Limb (tissue), 2 donors: ENCODE results near the gene MUC13.
A peak's percentile ranks its signal among the peaks of the same experiment; 100 is the strongest.

Experiments used
- DNase-seq, 2 donors: peaks; one replicate each; pipeline ENCODE4 v3.0.0-alpha.2; 2016; ENCODE audit errors: extremely low spot score in 2 of 2

Gene MUC13

DNA sequence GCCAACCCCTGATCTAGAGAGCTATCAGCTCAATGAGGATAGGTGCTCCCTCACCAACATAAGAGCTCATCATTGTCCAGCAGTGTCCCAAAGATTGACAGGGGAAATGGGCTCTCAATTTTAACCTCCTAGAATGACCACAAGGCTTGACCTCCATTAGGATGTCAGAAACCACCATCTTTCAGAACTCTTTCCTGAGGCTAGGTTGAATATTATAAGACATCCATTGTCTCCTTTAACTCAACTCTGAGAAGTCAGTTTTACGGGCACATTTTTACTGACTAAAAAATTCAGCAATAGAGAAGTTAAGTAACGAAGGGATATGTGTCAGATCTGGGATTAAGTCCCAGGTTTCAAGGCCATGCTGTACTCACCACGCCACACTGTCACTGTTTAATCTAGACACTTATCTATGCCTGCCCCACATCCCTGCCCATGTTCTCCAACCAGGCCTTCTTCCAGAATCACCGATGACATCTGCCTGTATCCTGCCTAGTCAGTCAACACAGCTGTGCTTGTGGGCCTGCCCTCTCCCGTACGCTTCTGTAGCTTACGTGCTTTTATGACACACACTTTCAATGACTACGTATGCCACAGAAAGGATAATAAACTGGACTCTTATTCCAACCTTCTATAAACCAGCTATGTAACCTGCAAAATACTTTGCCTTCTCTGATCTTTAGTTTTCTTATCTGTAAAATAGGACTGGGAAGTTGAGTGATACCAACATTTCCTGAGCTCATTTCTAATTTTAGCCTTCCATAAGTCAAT, 17.1 kb upstream of the MUC13 start:
- no peak for DNase-seq

DNA sequence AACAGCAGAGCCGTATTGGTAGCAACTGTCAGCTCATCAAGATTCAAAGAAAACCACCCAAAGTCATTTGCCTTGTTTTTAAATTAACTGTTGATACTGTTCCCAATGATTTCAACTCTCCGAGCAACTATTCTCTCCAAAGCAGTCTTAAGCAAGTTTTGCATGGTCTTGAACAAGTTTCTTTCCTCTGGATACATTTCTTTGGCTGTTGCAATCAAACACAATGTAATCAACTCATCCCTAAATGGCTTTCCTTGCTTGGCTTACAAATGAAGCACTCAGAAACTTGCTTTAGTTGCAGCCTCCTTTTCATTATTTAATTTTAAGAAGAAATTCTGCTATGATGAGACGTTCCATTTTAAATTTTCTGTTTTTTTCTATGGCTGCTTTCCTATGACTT, 15.5 kb upstream of the MUC13 start:
- DNase-seq, result no peak

DNA sequence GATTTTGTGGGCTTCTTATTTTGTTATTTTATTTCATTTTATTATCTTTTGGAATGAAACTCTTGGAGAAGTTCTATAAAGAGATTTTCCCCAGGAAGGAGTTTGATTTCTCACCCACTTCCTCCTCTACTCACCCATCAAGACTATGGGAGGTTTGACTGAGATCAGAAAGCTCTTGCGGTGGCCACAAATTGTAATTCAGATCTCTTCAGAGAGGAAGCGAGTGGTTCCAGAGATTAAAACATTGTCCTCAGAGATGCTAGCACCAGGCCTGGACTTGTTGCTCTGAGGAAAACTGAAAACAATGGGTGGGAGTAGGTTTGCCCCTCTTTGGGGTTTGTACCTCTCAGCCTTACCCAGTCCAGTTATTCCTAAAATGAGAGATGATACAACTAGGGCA, 8.1 kb upstream of the MUC13 start:
- no peak for DNase-seq

DNA sequence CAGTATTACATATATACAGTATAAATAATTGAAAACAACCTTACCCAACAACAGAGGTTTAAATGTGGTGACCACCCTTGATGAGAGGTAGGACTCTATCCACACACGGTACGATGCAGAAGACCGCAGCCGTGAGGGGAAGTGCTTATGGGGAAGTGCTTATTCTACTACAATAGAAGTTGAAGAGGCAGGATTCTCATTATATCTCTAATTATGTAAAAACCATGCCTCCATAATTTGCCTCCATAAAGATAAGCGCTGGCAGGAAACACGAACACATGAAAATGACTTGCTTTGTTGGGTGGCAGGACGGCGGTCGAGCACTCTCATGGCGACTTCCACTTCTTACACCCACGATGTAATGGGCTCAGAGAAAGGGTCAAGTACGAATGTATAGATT, 7.2 kb upstream of the MUC13 start:
- DNase-seq, result no peak

DNA sequence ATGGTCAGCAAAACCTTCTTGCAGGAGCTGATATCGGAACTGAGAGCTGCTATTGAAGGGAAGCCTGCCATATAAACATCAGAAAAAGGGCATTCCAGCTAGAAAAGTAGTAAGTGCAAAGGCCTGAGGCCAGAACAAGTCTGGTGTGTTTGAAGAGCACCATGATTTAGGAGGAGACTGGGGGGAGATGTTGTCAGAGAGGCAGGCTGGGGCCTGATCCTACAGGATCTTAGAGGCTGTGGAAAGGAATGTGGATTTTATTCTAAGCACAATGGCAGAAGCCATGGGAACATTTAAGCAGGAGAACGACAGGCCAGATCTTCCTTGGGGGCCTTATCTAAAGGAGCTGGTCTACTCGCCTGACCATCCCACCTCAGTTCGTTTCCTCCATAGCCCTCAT, 5.1 kb upstream of the MUC13 start:
- DNase-seq, result no peak

DNA sequence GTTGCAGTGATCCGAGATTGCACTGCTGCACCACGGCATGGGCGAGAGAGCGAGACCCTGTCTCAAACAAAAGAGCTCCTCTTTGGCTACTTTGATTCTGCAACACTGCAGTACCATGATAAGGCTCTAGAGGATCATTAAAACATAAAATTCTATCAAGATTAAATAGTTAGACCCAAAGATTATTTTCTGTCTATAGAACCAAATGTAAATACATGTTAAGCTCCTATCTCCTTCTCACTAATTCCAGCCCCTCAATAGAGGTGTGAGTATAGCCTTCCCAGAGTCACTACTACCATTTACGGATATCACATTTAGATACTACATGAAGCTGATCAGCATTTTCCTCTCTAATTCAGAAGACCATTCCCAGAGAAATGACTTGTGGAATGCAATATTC, 4.3 kb upstream of the MUC13 start:
- no peak for DNase-seq

DNA sequence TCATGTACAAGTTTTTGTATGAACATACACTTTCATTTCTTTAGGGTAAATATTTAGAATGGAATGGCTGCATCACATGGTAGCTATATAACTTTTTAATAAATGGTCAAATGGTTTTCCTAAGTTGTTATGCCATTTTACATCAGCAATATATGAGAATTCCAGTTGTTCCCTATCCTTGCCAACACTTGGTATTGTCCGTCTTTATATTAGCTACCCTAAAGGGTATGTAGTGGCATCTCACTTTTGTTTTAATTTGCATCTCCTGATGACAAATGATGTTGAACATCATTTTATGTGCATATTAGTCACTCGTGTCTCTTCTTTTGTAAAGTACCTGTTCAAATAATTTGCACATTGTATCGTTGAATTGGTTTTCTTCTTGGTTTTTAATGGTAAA, 2.5 kb upstream of the MUC13 start:
- DNase-seq, result no peak

DNA sequence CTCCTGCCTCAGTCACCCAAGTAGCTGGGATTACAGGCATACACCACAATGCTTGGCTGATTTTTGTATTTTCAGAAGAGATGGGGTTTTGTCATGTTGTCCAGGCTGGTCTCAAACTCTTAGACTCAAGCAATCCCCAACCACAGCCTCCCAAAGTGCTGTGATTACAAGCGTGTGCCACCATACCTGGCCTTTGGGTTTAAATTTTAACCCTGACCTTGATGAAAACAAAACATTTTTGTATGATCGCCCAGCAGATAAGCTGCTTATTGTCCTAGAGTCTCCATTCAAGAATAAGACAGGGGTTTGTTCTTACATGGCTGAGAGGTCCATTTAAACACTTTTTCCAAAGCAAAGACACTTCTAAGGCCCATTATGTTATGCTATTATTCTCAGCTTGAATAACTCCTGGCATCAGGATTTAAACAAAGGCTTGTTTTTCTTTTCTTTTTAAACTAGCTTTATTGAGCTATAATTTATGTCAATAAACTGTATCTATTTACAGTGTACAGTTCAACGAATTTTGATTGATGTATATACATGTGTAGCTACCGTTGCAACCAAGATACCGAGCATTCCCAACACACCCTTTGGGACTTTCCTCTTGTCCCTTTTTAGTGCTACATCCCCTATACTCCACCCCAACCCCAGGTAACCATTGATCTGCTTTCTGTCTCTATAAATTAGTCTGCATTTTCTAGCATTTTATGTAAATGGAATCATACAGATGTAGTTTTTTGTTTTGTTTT, 1.4 kb upstream of the MUC13 start:
- no peak for DNase-seq

DNA sequence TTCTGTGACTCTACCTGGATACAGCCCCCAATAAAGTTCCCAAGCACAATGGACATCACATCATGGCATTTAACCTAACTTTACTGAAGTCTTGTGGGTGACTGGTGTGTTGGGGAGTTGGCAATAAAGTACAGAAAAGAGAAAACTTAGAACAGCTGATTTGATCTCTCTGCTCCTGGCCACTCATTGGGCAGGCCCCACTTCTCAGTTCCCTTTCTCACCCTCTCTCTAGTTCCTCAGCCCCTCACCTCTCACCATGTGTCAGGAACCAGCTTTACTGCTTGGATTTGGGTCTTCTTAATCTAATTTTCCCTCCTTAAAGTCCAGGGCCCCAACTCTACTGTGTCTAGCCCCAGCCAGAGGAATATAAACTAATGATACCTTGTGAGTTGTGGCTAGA, 713 bp upstream of the MUC13 start:
- DNase-seq, result no peak

DNA sequence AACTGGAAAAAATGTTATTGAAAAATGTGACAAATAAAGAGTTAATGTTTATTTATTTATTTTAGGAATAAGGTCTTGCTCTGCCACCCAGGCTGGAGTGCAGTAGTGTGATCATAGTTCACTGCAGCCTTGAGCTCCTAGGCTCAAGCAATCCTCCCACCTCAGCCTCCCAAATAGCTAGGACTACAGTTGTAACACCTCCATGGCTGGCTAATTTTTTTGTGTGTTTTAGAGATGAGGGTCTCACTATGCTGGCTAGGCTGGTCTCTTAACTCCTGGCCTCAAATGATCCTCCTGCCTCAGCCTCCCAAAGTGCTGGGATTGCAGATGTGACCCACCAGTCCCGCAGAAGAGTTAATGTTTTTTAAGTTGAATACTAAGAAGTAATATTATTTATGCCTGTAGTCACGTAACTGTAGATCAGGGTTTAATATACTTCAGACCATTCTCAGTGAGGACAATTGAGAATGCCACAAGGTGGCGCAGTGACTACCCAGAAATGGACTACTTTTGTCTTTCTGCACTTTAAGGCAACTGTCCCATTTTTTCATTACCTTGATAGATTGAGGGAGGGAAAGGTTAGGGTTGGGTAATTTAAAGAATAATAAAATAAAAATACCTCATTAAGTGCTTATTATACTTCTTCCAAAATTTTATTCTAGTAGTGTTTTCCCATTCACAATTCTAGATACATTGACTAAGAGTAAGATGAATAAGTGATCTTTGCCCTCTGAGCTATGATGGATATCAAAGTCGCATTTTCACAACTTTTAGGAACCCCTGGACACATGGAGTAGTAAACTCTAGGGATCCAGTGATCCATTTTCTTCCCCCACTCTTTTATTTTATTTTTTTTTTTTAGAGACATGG, 6.0 kb downstream of the MUC13 start:
- peak; percentile 48 to 59 for DNase-seq

DNA sequence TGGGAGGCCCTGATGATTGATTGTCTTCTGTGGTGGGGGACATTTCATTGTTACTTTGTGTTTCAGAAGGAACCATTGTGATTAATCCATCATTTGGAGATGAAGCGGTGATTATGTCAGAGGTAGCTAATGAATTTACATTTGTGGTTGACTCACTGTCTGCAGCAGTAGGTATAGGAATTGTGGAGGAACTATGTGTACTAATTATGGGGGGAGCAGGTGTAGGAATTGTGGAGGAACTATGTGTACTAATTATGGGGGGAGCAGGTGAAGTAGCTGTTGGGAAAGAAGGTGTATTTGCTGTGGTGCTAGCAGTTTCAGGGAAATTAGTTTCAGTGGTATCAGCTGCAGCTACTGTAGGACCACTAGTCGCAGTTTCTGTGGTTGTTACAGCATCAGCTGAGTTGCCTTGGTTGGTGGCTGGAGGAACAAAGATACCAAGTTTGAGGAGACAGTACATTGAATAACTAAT, 6.9 kb downstream of the MUC13 start:
- no peak for DNase-seq

DNA sequence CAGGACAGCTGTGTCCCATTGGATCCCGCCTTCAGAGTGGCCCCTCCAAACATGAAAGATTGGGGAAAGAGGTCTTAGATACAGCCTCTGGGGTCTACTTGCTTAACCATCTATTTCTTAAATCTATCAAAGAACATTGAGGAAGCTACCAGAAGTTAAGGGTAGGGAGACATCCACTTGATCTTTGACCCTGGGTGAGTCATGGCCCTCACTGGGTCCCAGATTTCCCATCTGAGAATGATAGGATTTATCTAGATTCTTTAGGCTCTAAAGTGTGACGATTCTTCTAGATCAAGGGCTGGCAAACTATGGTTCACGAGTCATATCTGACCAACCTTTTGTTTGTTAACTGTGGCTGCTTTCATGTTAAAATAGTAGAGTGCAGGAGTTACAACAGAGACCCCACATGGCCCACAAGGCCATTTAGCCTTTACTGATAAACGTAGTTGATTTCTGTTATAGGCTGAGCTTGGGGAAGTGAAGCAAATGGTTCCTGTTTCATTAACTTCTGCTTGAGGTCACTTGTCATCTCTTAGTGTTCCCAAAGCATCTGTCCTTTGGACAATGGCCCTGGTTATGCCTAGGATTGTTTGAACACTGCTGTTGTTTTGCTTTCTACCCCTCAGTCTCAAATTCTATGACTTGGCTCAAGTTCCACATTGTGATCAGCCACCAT, 8.0 kb downstream of the MUC13 start:
- DNase-seq, result no peak

DNA sequence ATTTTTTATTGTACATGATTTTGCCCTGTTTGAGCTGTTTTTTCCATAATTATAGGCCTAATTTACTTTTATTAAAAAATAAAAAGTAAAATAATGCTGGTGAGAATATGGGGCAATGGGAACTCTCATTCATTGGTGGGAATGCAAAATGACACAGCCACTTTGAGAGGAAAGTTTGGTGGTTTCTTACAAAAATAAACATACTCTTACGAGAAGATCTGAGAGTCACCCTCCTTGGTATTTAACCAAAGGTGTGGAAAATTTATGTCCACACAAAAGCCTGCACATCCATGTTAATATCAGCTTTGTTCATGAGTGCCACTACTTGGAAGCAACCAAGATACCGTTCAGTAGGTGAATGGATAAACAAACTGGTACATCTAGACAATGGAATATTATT, 9.8 kb downstream of the MUC13 start:
- DNase-seq, result no peak

DNA sequence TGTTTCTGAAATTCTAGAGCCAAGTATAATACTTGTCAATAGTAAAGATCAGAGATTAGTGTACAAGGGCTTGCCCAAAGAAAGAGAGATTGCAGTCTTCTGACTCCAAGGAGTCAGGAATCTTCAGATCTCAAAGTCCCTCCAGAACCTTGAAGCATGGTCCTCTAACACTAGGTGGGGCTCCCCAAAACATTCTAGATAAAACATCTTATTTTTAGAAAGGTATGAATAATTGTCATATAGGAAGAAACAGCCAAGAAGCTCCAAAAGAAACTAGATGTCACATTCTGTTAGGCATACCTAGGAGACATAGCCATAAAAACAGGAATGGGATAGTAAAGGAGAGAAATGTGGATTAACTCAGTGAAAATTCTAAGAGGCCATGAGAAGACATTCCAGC, 10.7 kb downstream of the MUC13 start:
- DNase-seq, result no peak

DNA sequence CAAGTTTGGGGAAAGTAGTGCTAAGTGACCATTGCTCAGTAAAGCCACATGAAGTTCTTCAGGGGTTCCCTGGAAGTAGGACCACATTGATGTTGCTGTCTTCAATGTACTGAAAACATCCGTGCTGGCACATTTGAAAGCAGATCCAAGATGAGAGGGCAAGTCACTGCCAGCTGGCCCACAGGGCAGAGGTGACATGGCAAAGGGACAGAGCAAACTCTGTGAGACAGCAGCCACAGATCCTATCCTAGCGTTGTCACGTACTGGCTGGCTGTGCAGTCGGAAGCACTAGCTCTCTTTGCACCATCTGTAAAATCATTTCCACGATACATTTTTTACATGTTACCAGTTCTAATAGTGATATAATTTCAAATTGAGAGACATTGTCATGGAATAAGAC, 13.8 kb downstream of the MUC13 start:
- no peak for DNase-seq

DNA sequence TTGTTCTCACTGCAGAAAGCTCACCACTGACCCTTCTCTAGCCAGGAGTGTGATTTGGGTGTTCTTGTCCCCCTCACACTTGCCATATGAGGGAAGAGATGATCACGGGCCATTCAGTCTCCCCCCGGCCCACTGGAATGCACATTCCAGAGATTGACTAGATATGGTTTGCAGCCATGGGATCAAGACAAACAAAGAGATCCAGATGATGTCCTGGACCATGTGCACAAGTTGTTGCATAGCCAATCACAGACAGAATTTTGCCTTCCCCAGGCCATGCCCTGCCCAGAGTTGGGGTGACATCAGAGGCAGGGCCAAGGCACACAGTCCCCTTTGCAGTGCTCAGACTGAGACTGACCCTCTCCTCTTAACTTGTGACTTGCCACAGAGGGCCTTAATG, 14.8 kb downstream of the MUC13 start:
- DNase-seq, result no peak

DNA sequence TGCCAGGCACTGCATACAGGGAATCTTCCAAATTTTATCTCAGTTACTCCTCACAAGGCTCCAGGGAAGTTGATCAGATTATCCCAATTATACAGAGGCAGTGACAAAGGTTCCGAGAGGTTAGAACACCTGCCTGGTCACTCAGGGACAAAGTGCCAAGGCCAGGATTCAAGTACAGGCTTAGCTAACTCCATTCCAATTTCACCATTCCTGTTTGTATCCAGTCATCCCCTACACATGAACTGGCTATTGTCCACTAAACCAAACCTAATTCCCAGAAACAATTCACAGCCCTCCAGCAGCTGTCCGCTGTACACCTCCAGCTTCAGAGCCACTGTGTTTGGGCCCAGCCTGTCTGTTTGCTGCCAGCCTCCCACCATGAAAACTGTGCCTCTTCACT, 16.0 kb downstream of the MUC13 start:
- no peak for DNase-seq

DNA sequence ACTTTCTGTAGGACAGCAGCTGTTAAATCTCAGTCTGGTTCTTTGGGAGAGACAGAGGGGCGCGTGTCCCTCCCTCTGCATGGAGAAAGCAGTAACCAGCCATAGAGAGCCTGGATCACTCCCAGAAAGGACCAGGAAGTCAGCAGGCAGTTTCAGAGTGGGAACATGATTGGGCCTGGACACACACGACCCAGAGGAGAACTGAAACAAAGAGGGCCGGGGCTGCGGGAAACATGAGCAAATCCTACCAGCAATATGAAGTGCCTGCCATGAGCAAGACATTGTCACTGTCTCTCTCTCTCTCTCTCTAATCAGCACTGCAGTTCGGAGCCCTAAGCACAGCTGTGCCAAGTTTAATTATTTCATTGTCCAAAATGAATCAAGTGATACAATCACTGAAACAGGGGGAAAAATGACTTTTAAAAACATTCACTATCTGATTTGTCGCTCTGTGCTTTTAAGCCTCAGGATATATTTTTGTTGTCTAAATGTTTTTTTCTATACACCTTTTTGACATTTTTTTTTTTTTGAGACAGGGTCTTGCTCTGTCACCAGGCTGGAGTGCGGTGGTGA, 17.6 kb downstream of the MUC13 start:
- no peak for DNase-seq

DNA sequence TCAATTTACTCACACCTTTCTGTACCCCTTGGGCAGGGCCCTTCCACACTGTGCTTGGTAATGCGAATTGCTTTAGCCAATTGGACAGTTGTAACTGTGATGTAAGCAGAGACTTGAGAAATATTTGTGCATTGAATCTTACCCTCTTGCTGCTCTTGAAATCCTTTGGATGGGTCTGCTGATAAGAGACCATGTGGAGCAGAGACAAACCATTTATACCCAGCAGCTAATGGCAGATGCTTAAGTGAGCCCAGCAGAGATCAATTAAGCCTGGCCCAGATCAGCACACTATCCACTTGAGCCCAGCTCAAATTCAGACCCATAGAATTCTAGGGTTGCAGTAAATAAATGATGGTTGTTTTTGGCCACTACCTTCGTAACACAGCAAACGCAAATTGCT, 19.3 kb downstream of the MUC13 start:
- no peak for DNase-seq

DNA sequence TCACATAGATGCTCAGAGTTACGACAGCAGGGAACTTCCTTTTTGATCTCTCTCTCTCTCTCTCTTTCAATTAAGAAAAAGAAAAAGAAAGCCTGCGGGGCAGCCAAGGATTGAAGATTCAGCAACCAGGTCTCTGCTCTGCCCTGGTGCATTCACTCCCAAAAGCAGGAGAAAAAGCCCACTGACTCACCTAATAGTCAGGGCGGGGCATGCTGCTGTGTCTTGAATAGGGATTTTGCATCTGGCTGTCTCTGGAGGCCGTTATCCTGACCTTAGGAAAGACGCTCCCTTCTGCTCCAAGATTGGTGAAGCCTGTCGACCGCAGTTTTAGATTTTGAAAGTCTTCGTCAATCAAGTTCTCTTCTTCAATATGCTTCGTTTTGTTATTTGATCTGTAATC, 26.6 kb downstream of the MUC13 start:
- no peak for DNase-seq

DNA sequence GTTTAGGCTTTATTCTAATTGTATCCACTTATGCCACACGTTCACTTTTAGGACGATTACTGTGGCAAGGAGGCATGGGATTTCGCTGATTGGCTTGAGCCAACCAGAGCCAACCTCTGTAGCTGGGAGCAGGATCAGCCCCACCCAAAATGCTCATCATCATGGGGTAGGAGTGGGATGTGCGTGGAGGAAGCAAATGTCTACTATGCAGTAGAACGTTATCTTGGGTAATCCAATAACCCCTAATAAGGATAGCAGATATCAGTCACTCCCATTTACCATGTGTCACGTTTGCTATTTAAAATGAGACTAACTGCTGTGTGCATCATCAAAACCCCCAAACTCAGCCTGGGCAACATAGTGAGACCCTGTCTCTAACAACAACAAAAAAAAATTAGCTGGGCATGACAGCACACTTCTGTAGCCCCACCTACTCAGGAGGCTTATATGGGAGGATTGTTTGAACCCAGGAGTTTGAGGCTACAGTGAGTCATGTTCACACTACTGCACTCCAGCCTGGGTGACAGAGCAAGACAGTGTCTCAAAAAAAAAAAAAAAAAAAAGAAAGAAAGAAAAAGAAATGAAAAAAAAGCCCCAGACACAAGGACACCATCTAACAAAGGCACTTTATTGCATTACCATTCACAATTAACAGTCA, 29.6 kb downstream of the MUC13 start:
- DNase-seq, result no peak
